HG03469 (cell line): ENCODE results near the gene ABCC11.

Experiments used
- ATAC-seq: cut with Tn5 transposase; IDR thresholded peaks from one replicate; pipeline ENCODE4 v1.9.1; 2021; ENCODE audit warnings: mild to moderate bottlenecking, moderate library complexity, moderate number of reproducible peaks; ENCODE audit not compliant: unreplicated experiment

Gene ABCC11

DNA sequence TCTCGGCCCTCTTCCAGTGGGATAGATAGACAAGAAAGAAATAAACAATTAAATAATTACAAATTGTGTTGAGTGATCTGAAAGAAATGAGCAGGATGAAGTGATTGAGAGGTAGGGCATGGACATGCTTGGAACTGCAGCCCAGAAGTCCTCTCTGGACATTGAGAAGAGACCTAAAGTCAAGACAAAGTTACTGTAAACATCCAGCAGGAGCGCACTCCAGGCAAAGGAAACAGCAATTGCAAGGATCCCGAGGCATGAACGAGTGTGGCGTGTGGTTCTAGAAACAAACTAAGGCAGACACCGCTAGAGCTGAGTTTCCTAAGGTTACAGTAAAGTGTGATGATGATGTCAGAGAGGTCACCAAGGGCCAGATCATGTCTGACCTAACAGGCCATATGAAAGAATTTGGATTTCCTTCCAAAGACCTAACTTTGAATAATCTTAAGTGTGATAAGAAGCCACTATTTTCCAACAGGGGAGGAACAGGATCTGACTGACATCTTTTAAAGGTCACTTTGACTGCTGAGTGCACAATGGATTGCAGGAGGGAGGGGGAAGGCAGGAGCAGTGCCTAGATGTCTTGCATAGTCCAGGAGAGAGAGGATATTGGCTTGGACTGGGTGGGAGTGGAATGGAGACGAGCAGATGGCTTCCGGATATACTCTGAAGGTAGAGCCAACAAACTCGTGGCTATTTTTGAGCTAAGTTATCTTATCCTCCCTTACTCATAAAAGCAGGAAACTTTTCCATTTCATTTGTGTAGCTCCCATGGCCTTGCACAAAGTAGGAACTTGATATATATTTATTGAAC, 110.6 kb downstream of the ABCC11 start:
- no peak for ATAC-seq

DNA sequence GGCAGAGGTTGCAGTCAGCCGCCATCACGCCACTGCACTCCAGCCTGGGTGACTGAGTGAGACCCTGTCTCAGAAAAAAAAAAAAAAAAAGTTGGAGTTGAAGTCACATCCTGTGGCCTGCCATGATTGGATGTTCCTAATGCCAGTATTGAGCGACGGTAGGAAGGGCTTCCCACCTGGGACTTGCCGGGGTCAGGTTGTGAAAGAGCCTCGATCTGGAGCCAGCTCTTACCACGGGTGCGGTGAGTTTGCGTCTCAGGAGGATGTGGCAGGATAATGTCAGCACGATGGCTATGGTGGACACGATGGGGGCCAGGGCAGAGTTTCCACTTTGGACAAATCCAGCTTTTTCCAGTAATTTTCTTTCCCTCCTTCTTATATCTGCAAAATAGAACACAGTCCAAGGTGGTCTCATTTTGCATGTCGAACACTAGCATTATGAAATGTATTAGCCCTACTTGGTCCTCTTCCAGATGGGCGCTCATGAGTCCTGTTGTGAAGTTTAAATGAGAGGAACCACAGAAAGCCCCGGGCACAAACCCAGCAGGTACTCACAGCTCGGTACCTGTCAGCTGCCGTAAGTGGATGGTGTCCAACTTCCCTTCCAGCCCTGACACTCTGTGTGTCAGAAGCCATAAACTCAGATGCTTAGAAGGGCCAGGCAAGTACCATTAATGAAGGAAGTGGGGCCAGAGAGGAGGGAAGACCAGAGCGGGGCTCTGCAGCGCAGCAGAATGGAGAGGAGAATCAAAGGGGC, 113.7 kb downstream of the ABCC11 start:
- ATAC-seq, result no peak

DNA sequence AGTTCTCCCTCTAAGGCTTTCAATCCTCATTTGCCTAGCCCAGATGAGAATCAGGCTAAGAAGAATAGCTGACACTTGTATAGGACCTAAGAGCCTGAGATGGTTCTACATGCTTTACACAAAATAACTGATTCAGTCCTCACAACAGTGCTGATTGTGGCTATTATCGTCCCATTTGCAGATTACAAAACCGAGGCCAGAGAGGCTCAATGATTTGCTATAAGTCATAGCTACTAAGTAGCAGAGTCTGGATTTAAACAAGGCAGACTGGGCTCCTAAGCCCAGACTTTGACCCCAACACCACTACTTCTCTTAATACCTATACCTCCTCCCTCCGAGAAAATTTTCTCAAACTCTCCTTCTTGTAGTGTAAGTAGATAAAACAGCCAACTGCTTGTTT, 114.6 kb downstream of the ABCC11 start:
- ATAC-seq, result no peak

DNA sequence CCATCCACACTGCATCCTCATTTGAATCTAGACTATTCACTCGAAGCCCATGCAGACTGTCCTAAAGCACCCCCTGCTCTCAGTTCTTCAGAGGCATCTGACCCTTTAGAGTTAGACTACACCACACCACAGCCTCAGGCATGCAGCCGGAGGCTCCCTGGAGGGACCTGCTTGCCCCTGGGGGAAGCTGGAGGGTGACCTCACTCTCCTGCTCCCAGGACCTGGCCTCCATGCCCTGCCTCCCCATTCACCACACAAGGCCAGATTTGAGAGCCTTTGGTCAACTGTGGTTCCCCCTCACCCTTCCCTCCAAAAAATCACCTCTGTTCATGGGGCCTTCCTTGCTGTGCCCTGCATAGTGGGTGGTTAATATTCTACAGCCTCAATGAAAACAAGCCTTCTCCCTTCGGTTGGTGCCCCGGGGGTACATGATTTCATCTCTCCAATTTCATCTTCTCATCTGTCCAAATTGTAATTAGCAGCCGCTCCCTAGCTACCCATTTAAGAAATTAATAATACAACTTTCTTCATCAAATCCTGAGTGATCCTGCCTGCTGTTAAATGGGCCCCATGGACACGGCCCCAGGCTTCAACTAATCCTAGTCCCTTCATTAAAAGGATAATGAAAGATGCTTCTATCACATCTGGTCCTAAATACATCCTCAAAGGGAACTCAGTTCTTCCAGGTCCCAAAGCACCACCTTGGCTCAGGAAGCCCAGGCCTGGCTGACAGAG, 116.0 kb downstream of the ABCC11 start:
- no peak for ATAC-seq

DNA sequence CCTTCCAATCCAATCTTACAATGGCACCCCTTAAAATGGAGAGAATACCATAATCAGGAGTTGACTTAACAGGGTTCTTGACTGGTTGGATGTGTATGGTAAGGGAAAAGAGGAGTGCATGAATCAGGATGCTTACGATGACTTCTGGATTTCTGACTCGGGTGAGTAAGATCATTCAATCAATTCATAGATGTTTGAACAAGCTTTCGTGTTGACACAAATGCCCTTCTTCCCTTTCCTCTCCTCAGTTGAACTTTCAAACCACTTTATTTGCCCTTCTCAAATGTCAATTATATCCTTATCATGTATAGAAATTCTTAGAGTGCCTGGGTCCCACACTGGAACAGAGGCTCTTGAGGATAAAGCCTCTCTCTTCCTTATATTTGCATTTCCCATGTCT, 117.4 kb downstream of the ABCC11 start:
- no peak for ATAC-seq

DNA sequence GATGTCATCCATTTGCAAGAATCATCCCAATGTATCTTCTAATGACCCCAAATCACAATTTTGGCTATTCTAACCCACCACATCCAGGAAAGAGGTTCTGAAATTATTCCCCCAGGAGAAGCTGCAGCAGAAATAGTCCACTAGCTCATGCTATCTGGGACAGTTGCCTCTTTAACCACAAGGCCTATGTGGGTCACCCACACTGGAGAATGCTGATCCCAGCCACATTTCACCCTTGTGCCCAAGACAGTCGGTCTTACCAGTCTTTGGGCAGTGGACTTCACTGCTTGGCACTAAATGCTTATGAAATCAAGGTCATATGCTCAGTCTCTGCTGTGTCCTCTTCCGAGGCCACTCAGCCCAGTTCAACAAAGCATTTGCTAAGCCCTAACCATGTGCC, 118.6 kb downstream of the ABCC11 start:
- ATAC-seq, result no peak

DNA sequence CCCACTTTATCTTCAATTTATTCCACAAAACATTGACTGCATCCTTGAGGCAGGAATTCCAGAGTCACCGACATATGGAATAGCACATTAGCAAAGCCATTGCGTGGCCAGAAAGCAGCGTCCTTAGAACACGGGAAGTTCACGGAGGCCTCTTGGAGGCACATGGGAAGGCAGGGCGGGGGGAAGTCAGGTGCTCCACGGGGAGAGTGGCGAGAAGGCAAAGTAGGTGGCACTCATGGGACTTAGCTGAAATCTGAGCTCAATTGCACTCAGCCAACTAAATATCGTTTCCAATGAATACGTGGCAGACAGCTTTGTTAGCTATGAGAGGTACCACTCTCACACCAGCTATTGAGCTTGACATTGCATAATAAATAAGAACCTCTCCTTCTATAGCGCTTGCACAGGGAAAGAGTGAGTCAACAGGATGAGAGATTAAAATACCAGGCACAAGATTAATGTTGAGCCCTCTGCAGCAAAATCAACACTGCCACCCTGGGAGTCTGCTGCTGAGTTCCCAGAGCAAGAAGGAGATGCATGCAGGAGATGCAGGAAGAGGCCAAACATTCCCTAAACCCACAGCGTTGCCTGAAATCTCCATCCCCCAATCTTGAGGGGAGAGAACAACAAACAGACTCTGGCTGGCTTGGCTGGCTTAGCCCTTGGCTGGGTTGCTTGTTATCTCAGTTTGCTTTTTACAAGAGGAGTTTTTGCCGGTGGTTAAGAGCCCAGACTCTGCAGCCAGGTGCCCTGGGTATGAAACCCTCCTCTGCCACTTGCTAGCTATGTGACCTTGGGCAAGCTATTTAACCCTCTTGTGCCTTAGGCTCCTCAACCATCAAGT, 120.3 kb downstream of the ABCC11 start:
- no peak for ATAC-seq

DNA sequence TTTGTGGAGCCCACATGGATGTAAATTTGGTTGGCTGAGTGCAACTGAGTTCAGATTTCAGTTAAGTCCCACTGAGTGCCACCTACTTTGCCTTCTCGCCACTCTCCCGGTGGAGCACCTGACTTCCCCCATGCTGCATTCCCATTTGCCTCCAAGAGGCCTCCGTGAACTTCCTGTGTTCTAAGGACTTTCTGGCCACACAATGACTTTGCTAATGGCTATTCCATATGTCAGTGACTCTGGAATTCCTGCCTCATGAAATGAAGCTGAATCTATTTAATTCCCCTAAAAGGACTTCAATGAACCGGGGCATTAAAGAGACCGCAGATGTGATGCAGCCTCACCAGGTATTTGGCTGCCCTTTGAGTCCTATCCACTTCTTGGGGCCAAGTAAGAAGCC, 121.5 kb downstream of the ABCC11 start:
- ATAC-seq, result no peak

DNA sequence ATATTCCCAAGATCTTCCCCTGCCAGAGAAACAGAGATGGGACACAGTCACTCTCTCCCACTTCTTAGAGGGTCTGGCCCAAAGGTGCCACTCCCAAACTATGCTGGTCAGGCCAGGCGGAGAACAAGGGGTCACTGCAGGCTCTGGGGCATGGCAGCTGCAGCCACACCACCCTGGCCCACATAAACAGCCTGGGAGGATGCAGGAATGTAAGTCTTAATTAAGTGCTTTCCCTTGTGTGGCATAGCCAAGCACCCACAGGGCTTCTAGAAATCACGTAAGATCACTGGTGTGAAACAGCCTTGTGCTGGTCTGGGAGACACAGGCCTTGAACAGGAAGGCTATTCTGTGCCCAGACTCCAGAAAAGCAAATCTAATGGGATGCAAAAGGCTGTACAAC, 123.1 kb downstream of the ABCC11 start:
- no peak for ATAC-seq

DNA sequence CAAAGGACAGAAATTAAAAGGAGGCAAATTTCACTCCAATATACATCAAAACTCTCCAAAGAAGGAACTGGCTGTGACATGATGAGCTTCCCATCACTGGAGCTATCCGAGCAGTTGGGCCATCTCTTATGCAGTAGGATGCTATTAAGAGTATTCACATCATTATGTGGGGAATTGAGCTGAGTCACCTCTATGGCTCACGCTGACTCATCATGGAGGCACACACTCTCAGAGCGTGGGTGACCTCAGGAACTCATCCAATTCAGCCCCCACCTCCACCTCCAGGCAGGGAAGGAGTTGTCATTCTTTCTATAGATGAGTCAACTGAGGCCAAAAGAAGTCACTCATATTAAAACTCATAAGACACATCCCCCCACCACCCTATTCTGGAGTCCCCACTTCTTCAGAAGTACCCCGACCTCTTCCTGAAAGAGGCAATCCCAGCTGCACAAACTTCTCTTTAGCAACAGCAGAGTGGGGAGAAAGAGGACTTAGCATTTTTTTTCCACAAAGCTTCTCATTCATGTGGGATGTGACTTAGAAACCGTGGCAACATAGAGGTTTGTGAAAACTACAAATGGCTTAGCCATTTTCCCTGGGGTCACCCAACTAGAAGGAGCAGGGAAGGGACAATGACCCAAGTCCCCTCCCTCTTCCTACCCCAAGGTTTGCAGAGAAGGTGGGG, 124.1 kb downstream of the ABCC11 start:
- peak; percentile 71 for ATAC-seq

DNA sequence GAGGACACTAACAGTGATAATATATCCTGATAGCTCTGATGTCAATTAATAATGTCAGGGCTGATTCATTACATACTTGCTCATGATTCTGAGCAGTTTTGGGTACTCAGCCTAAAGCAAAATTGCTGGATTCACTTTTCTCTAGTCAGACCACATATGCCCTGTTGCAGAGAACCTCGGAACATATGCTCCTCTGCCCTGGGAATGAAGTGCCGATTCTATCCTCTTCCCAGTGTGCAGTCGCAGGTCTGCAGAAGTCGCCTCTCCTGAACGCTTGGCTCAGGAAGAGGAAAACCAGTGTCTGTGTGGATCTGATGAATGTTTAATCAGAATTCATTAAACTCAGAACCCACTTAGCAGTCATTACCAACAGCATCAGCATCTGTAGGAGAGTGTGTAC, 126.1 kb downstream of the ABCC11 start:
- no peak for ATAC-seq

DNA sequence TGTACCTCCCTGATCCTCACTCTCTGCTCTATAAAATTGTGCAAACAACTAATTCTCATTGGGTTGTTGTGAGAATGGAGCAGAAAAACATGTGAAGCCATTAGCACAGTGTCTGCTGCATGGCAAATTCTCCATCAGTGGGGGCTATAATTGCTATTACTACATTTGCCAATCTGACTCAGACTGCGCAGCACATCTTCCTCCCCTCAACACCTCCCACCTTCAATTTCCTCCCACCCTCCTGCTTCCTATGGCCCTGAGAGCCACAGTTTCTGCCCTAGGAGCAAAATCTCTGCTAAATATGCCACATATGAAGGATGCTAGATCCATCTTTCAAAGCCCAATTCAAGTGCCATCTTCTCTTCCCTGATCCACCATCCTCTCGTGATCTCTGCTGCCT, 128.5 kb downstream of the ABCC11 start:
- ATAC-seq, result no peak

DNA sequence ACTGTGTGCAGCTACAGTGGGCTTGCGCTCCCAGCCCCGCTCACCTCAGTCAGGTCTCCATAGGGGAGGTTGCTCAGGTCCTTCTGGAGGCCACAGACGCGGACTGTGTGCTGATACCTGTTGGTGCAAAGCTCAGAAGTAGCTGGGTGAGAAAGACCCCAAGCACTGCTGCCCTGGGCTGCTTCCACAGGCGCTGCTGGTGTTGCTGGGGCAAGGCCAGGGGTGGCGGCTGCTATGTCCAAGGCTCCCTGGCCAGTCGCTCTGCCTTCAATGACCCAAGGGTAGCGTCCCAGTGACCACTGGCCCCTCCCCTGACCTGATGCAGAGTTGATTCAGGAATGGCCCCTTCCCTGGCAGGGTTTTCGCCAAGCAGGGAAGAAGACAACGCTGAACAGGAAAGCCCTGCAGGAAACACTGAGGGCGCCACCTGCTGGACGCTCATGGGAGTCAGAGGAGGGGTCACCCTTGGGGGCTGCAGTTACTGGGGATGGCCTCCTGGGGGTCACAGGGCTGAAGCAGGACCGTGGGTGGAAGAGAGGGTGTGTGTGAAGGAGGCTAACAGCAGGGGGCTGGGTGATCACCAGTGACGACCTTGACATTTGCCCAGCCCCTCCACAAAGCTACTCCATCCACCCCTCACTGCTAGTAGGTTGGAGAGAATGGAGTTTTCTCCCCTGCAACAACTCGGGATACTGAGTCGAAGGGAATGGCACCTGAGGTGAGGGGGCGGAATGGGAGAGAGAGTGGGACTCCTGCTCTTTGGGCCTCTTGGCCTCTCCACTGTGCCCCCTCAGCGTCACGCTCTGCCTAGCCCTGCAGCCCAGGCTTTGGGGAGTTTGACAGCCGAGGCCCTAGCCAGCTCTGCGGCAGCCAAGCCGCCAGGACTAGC, 129.9 kb downstream of the ABCC11 start:
- no peak for ATAC-seq
